GM21360 (cell line): ENCODE results near the gene EHMT2.

ENCODE experiments used
- ATAC-seq: cut with Tn5 transposase; IDR thresholded peaks from one replicate; pipeline ENCODE4 v1.9.1; 2021; ENCODE audit warnings: mild to moderate bottlenecking, moderate library complexity; ENCODE audit not compliant: unreplicated experiment

EHMT2 gene

DNA sequence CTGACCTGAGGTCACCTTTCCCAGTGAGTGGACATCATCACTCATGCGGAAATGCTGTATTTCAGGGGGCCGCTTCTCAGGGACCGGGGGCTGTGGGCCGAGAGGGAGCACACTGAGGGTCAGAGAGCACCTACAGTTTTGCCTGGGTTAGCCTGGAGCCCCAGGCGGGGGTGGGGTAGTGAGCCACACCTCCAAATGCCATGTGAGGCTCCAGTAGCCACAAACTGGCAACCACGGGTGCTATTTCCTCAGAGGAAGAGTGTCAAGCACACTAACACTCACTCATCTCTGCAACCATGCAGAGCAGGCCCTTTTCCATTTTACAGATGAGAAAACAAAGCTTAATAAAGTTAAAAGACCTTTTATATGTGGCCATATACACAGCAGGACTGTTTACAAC lies 4.7 kb downstream of the EHMT2 start:
- no peak for ATAC-seq

DNA sequence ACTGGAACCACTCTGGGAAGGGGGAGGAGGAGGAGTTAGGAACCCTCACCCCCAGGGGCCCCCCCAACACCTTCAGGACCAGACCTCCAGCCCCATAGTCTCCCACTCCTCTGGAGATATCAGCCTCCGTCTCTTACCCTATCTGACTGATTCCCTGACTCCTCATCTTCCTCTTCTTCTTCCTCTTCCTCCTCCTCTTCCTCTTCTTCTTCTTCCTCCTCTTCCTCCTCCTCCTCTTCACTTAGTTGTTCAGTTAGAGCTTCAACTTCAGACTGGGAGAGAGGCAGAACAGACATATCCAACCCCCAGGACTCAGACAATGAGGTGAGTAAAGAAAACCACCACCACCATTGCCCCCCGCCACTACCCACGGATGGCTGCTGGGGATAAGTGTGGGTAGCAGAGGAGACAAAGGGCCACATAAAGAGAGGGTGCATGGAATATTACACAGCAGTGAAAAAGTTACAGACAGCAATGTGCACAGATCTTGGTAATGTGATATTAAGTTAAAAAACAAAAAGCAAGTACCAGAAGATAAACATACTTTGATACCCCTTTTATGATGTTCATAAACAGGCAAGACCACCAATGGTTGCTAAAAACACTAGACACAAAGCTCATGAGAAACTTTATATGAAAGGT lies 8.0 kb downstream of the EHMT2 start:
- ATAC-seq: no peak

DNA sequence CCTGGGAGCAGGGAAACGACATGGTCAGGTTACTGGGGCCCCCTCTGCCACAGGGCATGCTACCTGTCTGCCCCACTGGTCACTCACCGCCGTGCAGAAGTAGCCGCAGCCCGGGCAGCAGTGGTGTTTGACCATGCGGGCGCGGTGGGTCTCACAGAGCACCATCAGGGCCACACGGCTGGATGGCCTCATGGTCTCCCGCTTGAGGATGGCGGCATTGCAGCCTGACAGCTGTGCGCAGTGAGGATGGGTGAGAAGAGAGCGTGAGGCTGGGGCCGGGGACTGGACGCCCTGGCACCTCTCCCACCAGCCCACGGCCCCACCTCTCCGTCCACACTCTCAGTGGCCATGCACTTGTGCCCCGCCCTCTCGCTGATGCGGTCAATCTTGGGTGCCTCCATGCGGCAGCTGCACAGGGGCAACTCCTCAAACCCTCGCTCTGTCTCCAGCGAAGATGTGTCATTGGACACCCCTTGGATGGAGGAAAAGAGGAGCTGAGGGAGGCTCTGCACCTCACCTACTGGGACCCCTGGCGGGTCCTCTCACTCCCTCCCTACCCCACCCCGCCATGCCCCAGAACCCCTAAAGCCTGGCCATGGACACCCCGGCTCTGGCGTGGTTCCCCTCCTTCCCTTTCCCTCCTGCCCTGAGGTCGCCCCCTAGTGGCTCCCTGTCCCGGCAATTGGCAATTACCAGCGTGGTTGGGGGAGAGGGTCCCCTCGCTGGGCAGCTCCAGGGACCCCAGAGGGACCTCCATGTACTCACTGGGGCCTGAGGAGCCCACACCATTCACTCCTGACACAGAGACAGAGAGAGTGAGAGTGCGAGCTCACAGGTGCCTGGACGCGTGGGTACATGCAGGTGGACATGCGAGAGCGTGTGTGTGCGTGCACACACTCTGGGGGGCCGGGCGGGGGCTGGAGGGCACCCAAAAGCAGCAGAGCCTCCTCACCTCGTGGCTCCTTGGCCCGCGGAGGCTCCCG lies 8.9 kb downstream of the EHMT2 start:
- ATAC-seq: no peak

DNA sequence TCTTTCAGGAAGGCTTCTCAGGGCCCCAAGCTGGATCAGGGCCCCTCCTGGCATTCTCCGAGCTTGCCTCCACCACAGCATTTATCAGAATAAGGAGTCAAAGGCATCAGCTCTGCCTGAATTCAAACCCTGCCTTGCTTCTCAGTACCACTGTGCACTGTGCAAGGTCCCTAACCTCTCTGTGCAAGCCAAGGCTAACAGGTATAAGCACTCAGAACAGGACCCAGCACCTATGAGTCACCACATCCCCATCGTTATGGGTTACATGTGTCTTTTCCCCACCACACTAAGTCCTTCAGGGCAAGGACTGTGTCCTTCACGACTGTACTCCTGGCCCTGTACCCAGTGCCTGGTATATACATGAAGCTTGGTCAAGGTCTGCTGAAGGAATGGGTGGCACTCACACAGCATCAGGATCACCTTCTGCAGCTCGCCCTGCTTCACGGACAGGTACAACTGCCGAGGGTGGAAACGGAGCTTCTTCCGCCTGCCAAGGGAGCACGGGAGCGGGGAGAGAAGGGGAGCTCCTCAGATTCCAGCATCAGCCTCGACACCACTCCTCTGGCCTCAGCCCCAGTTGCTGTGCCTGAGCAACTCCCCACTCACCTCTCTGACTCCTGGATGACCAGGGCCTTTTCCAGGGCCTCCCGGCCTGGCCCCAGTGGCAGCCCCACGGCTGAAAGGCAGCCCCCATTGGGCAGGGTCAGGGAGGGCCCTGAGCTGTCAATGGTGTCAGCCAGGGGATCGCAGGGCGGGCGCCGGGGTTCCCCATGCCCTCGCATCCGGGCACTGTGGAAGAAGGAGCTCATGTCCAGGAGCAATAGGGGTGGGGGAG lies 10.1 kb downstream of the EHMT2 start:
- ATAC-seq: no peak

DNA sequence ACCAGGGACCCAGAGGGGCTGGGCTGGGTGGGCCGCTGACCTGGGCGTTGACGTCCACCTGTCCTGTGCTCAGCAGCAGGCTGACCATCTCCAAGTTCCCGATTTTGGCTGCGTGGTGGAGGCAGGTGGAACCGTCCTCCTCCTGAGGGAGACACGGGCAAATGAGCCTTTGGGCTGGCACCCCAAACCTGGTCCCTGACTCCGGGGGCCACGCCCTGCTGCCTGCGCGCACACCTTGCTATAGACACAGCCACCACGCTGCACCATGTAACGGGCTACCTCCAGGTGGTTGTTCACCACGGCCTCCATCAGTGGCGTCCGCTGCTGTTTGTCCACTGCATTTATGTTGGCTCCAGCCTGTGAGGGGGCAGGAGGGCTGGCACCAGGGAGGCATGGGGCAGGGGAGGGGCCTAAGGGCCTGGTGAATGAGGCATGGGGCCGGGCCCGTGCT lies 10.9 kb downstream of the EHMT2 start:
- ATAC-seq: no peak

DNA sequence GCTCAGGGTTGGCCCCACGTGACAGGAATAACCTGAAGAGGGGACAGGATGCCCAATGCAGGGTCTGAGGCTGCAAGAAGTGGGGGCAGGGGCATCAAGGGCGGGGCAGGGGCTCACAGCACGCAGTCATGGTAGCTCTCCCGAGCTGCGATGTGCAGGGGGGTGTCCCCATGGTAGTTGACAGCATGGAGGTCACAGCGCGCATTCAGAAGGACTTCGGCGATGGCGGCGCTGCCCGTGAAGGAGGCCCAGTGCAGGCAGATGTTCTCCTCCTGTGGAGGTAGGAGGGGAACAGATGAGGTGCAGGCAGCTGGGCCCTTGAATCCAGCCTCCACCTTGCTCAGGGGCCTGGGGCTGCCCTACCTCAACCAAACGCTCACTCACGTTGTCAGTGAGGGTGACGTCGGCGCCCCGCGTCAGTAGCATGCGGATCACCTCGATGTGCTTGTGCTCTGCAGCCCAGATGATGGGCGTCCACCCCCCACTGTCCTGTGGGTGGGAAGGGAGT lies 12.9 kb downstream of the EHMT2 start:
- ATAC-seq: no peak

DNA sequence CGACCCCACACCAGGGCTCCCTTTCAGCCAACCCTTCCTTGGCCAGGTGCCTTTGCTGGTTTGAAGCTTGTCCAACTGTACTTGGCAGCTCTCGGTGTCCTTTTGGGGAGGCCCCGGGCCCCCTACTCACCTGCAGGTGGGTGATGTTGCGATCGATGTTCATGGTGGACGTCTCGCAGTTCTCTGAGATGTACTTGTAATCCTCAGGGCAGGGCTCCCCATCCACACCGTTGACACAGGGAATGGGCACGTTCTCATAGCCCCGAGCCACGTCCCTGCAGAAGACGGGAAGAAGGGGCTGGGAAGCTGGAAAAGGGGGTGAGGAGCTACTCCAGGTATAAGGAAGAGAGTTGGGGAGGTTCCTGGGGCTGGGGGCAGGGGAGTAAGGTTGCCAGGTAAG lies 13.8 kb downstream of the EHMT2 start:
- no peak for ATAC-seq

DNA sequence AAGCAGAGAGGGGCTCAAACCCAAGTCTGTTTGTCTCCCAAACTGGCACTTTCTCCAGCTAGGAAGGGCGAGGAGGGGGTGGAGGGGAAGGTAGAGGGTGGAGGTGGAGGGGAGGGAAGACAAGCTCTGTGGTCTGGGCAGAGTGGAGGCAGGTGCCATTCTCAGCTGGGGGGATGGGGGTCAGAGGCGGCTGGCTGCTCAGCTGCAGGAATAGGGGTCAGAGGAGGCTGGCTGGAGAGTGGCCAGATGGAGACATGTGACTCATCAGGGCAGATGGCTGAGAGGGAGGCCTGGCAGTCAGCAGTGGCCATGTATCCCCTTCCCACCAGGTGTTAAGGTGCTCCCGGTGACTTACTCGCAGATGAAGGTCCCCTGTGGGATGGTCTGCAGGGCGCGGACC lies 15.2 kb downstream of the EHMT2 start:
- no peak for ATAC-seq

DNA sequence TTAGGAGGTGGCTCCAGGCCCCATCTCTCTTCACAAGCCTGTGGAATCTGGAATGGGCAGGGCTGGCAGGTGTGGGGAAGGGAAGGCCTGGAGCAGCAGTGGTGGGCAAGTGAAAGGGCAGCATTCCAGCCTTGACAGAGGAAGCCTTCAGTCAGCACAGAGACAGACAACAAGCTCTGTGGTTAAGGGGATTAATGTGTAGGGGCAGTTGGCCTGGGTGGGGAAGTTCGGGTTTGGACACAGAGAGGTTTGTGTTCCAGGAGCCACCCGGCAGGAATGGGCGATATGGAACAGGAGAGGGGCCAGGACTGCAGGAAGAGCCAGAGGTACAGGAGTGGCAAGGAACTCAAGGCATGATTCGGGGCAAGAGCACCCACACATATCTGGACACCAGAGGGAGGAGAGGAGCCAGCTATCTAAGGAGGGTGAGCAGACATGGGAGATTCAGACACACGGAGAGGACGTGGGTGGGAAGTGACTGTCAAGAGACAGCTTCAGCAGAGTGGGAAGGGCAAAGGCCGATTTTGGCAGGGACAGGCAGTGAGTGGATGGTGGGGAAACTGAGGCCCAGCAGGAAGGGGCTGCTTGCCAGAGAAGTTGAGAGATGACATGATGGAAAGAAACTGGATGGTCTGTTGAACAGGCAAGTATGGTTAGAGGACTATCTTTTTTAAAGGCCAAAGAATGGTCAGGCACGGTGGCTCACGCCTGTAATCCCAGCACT lies 16.2 kb downstream of the EHMT2 start:
- no peak for ATAC-seq

DNA sequence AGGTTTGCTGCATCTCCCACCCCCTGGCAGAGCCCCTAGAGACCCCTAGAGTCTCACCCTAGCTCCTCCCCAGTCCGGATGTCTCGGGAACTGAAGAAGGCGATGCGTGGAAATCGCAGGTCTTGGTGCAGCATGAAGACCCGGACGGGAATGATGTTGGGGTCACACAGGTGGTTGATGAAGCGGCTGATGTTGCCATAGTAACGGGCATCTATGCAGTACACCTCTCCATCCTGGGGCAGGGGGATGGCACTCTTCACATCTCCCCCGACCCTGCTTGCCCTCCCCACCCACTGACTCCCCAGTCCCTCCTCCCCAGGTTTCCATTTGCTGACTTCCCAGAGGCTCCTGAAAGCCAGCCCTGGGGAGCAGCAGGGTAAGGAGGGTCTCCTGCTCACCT lies 16.9 kb downstream of the EHMT2 start:
- ATAC-seq: no peak

DNA sequence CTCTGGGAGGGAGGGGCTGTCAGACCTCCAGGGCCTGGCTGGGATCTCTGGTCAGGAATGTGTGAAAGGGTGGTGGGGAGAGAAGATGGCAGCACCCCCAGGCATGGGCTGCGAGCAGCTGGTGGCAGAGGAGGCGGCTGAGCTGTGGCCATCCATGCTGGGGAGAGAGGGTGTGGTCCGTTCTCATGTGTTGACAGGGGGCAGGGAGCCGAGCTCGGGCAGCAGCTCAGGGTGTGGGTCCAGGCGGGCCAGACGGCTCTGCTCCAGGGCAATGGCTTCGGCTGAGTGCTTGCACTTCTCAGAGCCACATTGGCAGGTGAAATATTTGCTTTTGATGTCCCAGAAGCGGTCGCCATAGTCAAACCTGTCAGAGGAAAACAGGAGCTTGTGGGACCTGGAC lies 17.6 kb downstream of the EHMT2 start:
- no peak for ATAC-seq

DNA sequence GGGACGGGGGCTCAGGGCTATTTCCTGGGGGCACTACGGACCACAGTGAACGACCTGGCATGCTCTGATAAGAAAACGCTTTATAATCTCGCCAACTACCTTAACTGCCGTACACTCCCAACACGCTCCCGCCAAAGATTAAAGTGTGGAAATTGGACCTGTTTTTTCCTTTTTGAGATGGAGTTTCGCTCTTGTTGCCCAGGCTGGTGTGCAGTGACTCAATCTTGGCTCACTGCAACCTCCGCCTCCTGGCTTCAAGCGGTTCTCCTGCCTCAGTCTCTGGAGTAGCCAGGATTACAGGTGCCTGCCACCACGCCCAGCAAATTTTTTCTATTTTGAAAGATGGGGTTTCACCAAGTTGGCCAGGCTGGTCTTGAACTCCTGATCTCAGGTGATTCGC lies 18.4 kb downstream of the EHMT2 start:
- no peak for ATAC-seq

DNA sequence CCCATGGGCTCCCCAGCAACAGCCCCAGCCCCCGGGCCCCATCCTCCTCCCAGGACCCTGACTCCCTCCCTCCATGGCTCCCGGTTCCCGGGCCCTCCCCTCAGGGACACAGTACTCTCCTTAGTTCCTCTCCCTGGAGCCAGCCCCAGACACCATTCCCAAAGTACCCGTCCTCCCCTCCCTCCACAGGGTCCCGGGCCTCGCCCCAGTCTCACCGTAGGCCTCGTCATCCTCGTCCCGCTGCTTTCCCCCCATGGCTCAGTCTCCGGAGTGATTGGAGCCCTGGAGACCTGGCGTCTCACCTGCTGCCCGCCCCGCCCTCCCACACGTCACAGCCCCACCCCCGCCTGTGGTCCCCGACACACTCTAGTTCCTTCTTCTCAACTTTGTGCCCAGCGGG lies 18.8 kb downstream of the EHMT2 start, which contains the start of gene SLC44A4:
Gene SLC44A4, minus strand, starts transcription at position 272 of the 400 bp plus-strand sequence. Its CDS starts 17 bp downstream, at position 255.
- no peak for ATAC-seq

DNA sequence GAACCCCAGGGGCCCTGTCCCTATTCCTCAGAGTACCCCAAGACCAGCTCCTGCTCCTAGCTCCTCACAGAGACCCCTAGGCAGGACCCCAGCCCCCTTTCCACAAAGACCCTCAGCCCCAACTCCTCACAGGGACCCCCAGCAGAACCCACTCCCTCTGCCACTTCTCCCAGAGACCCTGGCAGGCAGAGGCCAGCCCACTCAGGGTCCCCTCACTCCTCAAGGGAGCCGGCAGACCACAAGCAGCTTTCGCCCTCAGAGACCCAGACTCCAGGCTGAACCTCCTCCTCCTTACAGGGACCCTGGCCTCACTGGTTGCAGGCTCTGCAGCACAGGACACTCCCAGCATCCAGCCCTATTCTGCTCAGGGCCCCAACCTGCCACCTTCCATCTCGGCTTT lies 19.3 kb downstream of the EHMT2 start:
- ATAC-seq: no peak

DNA sequence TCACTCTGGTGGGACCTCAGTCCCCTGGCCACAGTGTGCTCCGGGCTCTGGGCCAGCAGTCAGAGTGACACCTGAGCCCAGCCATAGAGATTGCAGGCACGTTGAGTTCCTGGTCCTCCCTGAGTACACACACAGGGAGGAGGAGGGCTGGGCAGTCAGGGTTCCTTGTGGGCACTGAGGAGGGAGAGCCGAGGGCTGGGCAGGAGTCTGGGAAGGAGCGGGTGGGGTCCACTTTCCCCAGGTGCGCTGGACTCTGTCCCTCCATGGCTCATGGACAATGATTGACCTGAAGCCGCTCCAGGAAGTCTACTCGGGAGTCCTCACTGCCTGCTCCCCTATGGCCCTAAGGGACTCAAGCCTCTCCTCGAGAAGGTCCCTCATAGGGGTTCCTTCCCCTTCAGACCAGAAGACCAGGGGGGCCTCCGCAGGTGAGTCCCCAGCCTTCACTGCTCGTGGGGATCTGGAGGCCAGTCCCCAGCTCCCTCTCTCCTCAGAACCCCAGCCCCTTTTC lies 19.8 kb downstream of the EHMT2 start:
- no peak for ATAC-seq

DNA sequence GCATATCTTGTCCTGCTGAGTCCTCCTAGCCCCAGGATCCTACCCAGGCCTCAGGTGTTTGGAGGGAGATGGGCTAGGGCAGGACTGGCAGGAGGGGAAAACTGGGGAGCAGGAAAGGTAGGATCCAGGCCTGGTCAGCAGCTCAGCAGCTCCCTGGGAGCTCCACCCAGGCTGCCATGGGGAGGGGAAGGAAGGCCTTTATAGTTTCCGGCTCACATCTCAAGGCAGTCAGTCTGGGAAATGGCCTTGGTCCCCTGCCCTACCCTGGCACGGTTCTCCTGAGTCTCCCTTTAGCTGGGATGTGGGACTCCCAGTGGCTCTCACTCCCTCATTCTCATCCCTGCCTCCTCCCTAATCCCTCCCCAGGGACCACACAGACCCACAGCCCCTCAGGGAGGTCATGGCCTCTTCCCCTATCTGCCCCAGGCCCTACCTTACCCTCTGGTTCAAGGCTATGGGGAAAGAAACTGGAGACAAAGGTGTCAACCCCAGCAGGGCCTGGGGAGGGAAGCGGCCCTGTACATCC lies 20.3 kb downstream of the EHMT2 start:
- no peak for ATAC-seq

DNA sequence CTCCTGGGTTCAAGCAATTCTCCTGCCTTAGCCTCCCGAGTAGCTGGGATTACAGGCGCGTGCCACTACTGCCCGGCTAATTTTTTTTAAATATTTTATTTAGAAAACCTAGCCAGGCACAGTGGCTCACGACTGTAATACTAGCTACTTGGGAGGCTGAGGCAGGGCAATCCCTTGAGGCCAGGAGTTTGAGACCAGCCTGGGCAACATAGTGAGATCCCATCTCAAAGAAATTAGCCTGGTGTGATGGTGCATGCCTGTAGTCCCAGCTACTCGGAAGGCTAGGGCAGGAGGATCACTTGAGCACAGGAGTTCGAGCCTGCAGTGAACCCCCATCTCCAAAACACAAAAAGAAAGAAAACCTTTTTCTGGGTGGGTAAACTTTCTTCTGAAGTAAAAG lies 21.1 kb downstream of the EHMT2 start:
- ATAC-seq: no peak

DNA sequence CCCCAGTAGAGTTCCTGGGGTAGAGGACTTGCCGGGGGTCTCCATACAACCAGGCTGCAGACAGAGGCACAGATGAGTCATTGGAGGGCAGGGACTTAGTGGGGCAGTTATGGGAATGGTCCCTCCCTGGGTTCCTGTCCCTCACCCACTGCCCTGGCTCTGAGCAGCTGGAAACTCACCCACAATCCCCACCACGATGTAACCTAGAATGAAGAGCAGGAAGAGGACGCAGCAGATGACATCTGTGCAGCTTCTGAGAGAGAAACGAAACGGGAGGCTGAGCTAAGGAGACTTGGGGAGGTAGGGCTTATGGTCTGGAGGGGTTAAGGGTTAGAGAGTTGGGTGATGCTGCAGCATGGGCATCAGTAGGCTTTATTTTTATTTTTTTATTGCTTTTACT lies 21.6 kb downstream of the EHMT2 start:
- no peak for ATAC-seq

DNA sequence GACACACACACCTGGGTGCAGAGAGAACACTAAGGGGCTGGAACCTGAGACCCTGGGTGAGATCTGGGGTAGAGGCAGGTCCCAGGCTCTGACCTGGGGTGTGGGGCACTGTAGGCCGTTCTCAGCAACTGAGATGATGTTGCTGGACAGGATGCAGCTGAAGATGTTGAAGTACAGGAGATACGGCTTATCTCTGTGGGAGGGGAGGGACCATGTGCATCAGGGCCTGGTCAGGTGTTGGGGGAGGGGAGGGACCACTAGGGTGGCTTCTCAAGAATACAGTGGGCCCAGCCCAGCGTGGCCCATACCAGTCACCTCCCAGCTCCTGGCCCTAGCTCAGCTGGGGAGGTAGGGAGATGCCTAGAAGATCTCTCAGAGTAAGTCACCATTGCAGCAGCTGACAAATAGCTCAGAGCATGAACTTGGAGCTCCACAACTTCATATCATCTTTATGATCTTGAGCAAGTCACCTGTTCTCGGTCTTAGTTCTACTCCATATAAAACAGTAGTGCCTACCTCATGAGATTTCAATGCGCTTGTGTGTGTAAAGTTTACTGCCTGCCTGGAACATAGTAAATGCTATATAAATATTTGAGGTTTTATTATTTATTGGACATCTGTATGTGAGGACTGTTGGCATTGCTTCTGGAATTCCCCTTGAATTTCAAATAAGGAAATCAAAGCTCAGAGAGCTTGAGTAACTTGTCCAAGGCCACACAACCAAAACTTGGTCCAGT lies 22.5 kb downstream of the EHMT2 start:
- ATAC-seq: no peak
